Islet precursor cell (in vitro differentiated cells): ENCODE data around the gene LYAR.
"Not testable (repeated sequence)": the region's sequence is repeated elsewhere in the genome, so short reads cannot be mapped to it uniquely, and the experiment has no call there.

Experiments used
- DNase-seq: peaks from one replicate; pipeline ENCODE4 v3.0.0-alpha.2; 2018

The LYAR gene

DNA sequence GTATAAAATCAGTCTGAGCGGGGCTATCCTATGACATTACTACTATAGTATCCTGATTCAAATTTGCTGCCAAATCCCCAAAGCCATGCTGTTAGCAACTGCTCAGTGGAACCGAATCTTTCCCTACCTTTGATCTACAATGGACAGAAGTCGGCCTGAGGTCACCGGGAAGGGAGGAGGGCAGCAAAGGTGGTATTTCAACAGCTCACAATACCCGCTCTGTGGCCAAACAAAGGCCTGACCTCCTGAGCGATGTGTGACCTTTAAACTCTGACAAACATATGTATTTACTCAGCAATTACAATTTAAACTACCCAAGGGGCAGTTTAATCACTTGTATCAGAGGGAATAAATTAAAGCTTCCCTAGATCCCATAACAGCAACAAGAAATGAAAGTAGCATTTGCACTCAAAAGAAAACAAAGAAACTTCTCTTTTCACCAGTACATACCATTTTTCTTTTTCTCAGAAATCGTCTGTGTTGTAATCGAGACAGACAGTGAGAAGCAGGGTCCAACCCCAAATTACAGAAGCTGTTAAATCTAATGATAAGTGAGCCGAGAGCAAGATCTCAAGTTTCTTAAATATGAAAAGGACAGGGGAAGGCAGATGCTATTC, 30.4 kb downstream of the LYAR start:
- DNase-seq: no peak

DNA sequence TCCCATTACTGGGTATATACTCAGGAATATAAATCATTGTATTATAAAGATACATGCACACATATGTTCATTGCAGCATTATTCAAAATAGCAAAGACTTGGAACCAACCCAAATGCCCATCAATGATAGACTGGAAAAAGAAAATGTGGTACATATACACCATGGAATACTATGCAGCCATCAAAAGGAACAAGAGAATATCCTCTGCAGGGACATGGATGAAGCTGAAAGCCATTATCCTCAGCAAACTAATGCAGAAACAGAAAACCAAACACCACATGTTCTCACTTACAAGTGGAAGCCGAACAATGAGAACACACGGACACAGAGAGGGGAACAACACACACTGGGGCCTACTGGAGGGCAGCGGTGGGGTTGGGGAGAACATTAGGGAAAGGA, 32.2 kb downstream of the LYAR start:
- not testable (repeated sequence) for DNase-seq

DNA sequence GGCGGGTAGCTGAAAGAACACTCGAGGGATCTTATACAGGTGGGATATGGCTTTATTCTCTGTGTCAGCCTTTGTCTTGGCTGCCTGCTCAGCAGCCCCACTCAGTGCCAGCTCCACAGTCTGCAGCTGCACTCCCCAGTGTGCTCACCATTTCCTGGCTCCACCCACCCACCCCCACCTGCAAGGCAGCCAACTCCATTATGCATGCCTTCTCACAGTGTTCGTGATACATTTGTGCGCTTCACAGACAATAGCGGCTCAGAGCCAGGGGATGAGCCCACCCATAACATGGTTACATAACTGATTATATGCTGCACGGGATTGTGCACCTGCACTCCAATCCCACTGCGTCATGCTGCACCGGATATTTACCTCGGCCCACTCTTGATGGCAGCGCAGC, 33.2 kb downstream of the LYAR start:
- DNase-seq: no peak

GRCh38 chr4:4254666-4255065, 35.3 kb downstream of the LYAR start:
- DNase-seq: no peak

DNA sequence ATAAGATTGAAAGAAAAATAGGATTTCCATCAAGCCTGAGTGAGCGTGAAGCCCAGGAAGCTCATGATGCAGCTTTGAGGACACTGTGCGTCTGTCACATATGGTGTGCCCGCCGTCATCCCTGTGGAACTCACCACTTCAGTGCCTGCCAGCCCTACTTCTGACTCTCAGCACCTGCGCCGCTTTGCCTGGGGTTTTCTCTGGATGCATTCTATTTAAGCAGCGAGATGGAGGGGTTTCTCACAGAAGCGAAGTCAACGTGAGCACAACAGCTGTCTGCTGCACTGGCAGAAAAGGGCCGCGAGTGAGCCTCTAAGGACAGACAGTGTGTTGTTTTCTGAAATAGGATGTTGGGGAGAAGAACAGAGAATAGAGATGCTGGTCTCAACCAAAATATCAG, 35.8 kb downstream of the LYAR start:
- DNase-seq: no peak

- DNase-seq: no peak
These were observed 40.1 kb downstream of the LYAR start for GRCh38 chr4:4249866-4250265.

- DNase-seq: not testable (repeated sequence)
These were observed 40.6 kb downstream of the LYAR start for GRCh38 chr4:4249342-4249741.

GRCh38 chr4:4248885-4249203, 41.1 kb downstream of the LYAR start:
- no peak for DNase-seq

DNA sequence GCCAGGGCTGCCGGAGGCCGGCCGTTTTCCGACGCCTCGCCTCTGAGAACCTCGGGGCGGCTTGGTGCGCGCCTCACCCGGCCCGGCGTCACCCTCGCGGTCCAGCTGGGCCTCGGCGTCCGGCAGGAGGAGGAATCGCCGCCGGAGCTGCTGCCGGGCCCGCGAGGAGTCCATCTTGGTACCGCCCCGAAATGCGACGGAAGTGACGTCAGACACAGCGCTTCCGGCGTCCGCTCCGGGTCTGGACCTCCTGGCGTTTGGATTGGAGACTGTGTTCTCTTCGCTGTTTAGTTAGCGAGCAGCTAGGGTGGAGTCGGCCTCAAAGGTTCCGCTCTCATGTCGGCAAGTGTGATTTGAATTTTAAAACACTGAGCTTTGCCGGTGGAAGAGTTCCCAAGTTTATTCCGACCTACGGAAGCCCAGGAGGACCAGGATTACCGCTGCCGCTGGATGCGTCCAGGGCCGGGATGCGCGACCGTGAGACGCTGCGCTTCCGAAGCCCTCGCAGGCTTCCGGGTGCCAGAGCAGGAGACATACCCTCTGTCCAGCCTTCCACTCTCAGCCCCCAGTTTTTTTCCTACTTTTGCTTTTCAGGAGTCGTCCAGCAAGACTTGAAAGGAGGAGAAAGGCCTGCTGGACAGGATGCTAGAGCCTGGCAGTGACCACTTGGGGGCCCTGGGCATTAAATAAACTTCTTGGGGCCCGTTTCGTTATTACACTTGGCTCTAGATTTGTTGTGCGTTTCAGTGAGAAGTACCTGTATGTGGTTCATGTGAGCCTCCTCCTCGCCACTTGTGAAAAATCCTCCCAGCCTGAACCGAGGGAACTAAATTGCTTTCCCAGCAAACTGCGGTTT, 41.7 kb downstream of the LYAR start, which contains the start of gene TMEM128:
TMEM128 (minus strand) TSS at position 195 of the 856 bp plus-strand sequence; CDS start at position 174, 21 bp downstream.
- DNase-seq: peak; percentile 96

- no peak for DNase-seq
These were observed 42.3 kb downstream of the LYAR start for GRCh38 chr4:4247696-4248028.

- no peak for DNase-seq
These were observed 44.8 kb downstream of the LYAR start for GRCh38 chr4:4245172-4245571.

DNA sequence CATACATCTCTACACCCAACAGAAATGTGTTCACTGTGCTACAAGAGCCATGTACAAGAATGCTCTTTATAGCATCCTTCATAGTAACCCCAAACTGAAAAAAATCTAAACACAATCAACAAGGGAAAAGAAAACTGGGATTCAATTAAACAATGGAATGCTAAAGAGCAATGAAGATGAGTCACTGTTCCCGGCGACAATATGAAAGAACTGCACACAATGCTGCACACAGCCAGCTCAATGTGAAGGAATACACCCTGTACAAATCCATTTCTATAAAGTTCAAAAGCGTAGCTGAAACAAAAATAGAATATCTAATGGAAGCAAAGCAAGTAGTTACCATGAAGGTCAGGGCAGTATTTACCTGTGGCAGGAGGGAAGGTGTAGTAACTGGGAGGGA, 50.4 kb downstream of the LYAR start:
- DNase-seq: not testable (repeated sequence)

DNA sequence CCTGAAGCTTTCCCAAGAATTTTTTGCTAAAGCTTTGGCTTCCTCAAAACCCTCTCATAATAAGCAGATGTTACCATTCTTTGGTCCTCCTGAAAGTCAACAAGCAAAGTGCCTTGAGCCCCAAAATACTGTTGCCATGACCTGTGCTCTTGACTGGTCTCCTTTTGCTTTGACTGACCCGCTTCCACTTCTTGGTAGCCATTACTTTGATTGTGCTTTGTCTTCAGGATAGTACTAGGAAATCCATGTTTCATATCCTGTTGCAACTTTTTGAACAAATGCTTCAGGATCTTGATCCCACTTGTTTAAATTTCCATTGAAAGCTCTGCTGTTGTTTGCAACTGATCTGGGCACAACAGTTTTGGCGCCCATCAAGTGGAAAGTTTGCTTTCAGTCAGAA, 56.3 kb downstream of the LYAR start:
- DNase-seq: no peak

- DNase-seq: no peak
These were observed 61.6 kb downstream of the LYAR start for GRCh38 chr4:4228356-4228668.

DNA sequence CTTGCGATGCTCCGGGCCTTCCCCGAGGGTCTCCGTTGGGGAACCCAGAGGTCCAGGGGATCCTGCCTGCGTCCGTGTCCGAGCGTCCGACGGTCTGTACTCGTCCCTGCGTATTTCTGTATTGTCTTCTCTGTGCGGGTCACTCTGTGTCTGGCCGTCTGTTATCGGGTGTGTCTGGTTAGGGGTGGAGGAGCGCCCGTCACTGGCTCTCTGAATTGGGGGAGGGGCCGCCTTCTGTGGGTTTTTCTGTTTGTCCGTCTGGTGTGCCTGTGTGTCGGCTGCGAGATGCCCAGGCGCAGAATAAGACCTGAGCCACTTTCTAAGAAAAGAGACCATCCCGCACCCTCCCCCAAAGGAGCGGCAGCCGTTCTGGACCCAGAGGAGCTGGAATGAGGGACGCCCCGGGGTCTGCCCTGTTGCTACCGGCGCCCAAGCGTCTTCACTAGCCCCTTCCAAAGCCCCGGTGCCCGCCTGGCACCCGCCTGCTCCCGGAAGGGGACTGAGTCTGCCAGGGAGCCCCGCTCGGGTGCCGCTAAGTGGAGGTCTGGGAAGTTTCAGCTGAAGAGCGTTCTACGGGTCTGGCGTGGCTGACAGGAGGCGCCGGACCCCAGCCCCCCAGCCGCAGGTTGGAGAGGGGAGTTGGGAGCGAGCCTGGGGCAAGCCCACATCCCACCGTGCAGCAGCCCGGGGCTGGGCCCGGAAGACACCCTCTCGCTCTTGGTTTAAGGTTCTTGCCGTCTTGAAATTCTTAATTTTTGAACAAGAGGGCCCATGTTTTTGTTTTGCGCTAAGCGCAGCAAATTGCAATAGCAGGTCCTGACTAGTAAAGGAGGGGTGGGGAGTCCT, 62.2 kb downstream of the LYAR start:
- no peak for DNase-seq

GRCh38 chr4:4226606-4227438, 63.1 kb downstream of the LYAR start, which contains the start of gene OTOP1:
Gene OTOP1 (minus strand): TSS chr4:4226929. CDS start chr4:4226864, 65 bp downstream.
- no peak for DNase-seq

- no peak for DNase-seq
These were observed 63.9 kb downstream of the LYAR start for GRCh38 chr4:4225915-4226605.
